Cardiac septum (tissue), 1 donor: Measurements from ENCODE around the gene HMHB1. TPM values are rescaled to one million over a fixed set of nuclear protein-coding genes. Genes with fewer than 3 reads are reported as not detected.

Experiments
- DNase-seq: peaks from one replicate; pipeline ENCODE4 v3.0.0-alpha.2; 2020; ENCODE audit warnings: low spot score
- intact Hi-C: fragments of 100-400 bp; cut with DNase I; formaldehyde crosslinking; loops from one replicate; pipeline ENCODE4 v1.14.0; 2022
- long read RNA-seq: library from polyadenylated mRNA; unstranded; transcript quantifications from one replicate; pipeline ENCODE4 v2.0.0, GENCODE V29; 2021
- total RNA-seq: library from RNA; stranded (reverse); fragmentation: NEBNext Ultra II Directional; extraction: Animal tissue kit (Norgen Biotek cat#: 25700); gene quantifications from one replicate; pipeline ENCODE4 v1.2.1, GENCODE V29; 2021
- donor health status: DM: no; HTN: no; CAD: no.

Gene HMHB1
- total RNA-seq = not detected
- long read RNA-seq = 0 reads

DNA sequence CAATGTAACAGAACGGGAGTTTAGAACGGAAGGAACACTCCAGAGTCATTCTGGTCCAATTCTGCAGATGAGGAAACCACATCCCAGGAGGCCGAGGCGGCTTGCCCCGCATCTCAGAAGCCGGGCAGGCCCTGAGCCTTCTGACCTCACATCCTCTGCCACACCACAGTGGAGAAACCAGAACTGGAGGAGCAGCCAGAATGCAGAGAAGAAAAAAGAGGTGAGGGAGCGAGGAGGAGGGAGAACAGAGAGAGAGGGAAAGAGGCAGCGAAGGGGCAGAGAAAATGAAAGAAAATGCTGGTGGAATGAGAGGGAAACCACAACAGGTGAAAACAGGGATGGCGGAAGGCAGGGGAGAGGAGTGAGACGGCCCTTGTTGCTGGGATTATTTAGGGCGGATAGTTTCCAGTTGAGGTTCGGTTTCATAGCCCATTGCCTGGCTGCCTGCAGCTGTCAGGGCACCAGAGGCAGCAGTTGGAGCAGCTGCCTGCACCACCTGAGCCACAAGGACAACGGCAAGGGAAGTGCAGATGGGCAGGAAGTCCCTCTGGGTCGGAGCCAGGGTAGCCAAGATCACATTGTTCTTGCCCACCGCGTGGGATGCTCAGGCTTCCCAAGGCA, at the start of gene HMHB1:
HMHB1 (plus strand) TSS at position 77 of the 621 bp plus-strand sequence.
- no peak for DNase-seq

DNA sequence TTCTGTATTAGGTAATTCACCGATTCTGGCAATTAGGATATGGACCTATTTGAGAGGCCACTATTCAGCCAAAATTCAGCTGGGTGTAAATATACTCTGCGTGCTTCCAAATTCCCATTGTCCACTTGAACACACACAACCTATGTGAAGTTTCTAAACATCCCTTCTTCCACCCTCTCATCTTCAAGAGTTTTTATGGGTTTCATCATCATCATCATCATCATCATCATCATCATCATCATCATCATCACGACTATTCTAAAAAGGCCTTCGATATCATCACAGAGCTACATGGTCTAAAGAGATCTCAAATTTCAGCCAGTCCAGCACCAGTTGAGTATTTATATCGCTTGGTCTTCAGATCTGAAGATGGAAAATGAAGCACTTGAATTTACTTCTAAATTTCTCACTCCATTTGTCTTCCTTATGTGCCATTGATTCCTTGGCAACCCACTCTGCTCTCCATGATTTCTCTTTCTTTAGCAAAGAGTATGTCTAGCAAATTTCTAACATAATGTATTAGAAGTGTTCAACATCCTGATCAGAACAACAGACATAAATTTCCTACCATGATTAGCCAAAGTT, 49.2 kb upstream of the HMHB1 start:
- DNase-seq = no peak
- intact Hi-C loops = no loop called here

More for the DNA sequence above, at the start of gene HMHB1:
- intact Hi-C loops = no loop called here

DNA sequence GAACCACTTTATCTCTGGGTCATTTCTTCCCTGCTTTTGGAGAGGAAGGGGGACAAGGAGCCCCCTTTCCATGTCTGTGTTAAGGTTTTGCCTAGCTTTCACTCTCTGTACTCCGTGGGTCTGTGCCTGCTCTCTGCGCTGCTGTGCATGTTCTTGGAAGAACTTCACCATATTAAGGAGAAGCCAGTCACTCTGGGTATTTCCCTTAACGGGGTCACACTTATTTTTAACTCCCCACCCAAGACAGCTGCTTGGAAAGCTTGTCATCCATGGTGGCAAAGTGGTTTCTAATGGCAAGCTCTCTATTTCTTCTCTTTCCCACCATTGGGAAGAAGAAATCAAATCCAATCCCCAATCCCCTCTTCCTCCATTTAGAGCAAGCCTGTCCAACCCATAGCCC, 44.8 kb upstream of the HMHB1 start:
- no peak for DNase-seq
- intact Hi-C loops = no loop called here

DNA sequence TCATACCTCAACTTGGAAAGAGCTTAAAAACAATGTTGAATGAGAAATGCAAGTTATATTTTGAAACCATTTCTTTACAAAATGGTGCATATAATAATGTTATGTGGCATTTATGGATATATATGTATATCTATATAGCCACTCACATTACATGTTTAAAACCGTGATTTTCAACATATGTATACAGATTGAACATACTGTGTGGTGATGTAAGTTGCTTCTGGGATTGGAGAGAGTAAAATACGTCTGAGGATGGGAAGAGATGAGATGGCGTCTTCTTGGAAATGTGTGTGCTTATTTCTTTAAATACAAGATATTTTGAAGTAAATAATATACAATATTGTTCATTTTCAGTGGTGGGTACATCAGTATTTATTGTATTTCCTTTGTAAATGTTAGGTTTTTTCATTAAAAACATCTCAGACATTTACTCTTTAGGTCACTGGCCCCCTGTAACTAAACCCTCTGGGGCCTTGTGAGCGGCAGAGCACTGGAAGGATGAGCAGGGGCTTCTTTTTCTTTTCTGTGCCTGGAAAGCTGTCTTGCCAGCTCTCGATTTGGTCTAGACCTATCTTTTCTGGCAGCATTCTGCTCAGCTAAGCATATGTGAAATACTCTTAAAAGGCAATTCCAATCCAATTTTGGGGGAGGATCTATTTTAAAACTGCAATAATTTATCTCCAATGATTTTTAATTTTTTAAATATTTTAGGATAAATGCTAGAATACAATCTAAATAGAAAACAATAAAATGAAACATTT, 42.8 kb upstream of the HMHB1 start:
- no peak for DNase-seq
- intact Hi-C loops = no loop called here

DNA sequence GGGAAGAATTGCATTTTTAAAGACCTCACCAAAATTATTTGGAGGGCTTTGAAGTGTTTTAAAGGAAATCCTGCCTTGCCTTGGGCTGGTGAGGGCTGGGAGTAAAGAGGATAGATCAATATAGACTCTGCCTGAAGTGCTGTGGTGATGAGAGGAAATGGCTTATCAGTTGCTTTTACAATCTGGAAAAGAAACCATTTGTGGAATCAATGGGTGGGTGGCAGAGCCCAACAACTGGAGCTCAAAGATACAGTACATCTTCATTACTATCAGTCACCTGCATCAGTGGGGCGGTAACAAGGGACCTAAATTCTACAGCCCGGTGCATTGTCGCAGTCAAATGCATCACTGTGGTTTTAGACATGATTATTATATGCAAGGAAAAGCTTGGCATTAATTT, 41.5 kb upstream of the HMHB1 start:
- DNase-seq = no peak
- intact Hi-C loops = no loop called here

DNA sequence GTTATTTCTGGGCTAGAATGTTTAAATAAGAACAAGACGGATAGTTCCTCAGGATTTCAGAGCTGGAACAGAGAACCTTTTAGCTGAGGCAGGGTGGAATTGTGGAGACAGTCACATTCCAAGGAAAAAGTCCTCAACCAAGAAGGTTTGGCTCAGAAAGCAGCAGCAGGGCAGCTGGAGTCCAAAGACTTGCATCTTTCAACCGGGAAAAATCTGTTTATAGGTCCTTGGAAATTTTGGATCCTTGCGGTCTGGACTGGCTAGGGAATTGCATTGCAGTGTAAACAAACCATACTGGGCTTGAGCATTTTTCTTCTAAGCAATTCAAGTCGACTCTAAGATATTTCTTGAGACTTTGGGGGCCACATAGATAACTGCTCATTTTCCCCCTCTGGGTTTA, 40.8 kb upstream of the HMHB1 start:
- intact Hi-C loops = no loop called here

DNA sequence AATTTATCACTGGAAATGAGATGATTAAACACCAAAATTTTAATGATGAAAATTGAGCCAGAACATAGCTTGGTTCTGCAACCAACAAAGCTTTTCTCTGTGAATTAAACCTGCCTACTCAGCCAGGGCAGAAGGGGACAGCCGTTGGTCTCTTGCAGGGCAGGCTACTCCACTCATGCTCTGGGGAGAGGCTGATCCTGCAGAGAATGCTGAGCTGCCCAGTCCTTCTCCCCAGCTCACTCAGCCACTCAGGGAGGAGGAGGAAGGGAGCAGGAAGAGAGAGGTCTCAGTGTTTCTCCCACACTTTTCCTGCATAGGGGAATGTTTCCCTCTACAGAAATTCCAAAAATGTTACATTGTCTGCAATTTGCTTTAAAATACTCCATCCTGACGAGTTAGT, 40.4 kb upstream of the HMHB1 start:
- intact Hi-C loops = no loop called here
- DNase-seq = no peak

More for the DNA sequence above, 40.8 kb upstream of the HMHB1 start:
- no peak for DNase-seq

DNA sequence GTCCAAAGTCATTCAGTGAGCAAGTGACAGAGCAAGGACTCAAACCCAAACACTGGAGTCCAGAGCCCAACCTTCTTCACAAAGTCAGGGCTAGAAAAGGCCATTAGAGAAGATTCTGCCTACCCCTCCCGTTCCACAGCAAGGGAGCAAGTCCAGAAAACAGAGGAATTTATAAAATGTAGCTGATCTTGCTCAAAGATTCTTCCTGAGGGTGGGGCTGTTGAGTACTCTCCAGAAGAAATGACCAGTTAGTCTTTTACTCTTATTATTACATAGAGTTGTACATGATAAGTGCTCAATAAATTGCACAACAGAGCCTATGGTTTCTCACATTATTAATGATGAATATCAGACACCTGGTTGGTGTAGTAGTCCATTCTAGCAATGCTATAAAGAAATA, 39.3 kb upstream of the HMHB1 start:
- intact Hi-C loops = no loop called here
- no peak for DNase-seq

DNA sequence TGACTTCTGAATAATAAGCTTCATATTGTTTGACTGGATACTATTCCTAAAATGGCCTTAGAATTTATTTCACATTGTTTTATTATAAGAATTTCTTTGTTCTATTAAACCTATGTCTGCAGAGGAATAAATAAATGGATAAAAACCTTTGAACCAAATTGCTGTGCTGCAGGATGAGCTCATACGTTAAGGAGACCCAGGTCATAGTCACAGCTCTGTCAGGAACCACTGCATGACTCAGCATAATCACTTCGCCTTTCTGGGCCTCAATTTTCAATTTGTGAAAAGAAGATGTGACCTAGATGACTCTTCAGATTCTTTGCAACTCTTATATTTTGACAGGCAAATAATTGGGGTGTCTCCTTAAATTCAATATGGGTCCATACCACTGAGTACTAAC, 36.7 kb upstream of the HMHB1 start:
- intact Hi-C loops = no loop called here
- DNase-seq = no peak

DNA sequence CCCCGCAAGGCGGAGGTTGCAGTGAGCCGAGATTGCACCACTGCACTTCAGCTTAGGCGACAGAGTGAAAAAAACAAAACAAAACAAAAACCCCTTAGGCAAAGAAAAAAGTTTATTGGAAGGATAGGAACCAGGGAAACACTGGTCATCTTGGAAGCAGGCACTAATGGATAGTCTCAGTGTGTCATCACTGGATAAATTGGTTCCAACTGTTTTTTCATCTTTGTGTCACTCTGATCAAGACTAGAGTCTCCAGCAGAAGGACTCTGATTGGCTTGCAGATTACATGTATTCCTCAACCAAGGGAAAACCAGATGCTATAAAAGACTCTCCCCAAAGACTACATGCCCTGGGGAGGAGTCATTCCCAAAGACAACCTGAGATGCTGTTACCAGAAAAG, 35.0 kb upstream of the HMHB1 start:
- DNase-seq = no peak
- intact Hi-C loops = no loop called here

DNA sequence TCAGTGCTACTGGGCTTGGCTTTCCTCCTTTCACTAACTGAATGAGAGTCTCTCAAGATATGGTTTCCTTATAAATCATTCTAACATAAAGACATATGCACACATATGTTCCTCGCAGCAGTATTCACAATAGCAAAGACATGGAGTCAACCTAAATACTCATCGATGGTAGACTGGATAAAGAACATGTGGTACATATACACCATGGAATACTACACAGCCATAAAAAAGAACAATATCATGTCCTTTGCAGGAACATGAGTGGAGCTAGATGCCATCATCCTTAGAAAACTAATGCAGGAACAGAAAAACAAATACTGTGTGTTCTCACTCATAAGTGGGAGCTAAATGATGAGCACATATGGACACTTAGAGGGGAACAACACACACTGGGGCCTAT, 32.5 kb upstream of the HMHB1 start:
- DNase-seq = no peak
- intact Hi-C loops = no loop called here

DNA sequence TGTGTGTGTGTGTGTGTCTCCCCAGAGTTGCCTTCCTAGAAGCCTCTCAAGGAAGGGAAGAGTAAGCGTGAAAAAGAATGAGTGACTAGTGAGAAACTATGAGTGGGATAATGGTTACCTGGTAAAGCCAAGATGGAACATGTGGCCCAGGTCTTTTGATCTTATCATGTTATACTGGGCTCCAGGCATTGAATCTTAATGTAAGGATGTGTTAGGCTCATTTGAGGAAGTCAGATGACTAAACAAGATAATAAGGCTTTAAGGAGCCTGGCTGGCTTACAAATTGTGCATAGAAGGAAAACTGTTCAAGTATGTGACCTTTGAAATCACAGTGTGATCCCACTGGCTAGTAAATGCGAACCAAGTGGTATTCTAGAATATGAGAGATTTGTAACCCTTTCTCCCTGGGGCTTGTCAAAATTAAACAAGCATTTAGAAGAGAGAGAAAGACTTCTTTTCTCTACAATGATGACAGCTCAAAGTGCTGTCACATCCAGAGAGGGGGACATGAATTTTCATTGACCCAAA, 29.9 kb upstream of the HMHB1 start:
- DNase-seq = no peak
- intact Hi-C loops = no loop called here

DNA sequence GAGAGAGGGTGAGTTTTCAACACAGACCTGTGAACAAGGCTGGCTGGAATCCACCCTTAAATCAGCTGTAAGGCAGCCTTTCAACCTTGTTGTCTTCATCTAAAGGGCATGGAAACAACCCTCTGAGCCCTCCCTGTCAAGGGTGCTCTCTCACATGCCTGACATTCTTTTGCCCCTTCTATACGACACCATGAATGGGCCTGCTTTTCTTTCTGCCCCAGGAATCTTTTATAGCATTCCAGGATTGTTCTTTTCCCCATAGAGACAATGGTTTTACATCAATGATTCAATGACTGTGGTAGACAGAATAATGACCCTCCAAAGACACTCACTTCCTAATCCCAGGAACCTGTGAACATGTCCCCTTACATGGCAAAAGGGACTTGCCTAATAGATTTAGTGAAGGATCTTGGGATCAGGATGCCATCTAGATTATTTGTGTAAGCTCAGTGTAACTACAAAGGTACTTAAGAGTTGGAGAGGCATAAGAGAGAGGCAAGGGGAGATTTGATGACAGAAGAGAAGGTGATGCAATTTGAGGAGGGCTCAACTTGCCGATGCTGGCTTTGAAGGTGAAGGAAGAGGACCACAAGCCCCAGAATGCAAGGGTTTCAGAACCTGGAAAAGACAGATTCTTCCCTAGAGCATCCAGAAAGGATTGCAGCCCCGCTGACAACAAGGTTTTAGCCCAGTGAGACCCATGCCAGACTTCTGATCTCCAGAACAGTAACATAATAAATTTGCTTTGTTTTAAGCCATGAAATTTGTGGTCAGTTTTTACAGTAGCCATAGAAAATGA, 29.2 kb upstream of the HMHB1 start:
- intact Hi-C loops = no loop called here
- no peak for DNase-seq

DNA sequence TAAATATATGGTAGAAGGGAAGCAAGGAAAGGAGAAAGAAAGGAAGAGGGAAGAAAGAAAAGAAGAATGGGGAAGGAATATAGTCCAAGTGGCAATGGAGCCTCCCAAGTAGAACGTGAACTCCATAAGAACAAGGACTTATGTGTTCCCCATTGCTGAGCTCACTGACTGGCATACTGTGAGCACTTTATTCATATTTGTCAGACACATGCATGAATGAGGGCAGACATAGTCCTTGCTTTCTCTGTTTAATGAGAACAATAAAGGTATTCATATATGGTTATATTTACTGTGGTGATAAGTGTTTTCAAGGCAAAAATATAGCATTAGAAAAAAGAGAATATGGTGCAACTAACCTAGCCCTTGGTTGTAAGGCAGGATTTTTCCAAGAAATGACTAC, 23.6 kb upstream of the HMHB1 start:
- DNase-seq = no peak
- intact Hi-C loops = no loop called here

DNA sequence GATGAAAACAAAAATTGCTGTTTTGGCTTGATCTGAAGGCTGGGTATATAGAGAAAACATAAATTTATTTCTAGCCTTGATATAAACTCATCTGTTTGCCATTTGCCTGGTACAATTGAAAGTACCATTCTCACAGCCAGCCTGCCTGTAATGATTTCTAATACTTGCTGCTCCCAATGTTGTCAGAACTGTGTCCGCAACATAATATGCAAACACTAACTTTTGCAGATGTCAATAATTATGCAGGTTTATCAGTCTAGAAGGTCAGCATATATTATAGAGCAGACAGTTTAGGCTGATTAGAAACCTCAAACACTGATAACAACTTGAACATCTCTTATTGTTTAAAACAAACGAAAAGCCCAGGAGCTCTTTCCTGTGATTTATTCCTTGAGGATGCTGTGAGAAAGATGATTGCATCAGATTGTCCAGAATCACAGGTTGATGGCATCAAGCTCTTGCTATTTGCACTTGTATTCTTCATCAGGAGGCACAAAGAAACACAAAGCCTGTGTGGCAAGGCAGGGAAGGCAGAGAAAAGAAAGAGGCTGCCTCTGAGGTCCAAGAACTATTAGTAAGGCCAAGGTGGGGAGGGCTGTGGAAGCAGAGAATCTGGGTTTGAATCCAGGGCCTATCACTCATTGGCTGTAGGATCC, 21.4 kb upstream of the HMHB1 start:
- intact Hi-C loops = no loop called here
- no peak for DNase-seq

DNA sequence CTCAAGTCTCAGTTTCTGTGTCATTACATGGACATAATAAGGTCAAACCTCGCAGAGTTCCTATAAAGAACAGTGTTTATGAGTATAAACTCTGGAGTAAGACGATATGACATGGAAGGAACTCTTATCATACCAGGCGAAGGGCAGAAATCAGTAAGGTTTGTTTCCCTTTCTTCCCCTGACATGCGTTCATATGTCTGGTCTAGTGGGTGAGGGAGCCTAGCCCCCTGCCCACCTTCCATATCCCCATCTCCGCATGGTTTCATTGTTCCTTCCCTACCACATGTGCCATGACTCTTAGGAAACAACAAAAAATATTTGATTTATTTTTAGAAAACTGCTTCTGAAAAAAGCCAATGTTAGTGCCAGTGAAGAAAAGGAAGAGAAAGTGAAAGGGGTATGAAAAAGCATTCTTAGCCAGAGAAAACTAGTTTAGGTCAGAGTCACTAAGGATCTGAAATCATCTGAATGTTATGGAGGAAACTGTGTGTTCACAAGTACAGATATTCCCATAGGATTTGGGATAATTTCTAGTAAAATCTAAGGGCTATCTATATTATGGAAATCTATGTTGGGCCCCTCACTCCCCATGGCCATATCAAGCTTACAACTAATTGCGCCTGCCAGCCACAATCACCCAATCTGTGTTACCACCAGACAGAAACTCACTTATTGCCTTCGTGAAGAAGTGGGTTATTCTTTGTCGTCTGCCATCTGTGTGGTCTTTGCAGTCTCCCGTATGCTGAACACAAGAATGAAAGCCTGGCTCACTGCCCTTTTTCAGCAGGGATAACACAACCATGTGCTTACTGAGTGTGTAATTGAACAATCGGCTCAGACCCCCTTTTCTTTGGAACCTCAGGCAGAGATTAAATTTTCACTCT, 19.9 kb upstream of the HMHB1 start:
- DNase-seq = no peak
- intact Hi-C loops = no loop called here

DNA sequence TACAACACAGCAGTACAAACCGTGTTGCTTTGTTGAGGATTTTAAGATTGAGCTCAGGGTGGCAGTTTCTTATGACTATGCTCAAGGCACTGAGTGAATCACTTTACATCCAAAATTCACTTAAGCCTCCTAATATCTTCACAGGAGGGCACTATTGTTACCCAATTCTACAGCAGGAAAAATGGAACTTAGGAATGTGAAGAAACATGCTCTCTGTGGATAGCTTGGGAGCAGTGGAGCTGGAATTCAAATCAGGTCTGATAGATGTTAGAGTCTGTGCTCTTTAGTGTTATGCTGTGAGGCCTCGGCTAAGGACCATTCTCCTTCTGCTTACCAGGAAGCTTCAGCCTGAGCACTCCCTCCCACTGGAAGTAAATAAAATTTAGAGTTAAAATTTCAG, 18.7 kb upstream of the HMHB1 start:
- no peak for DNase-seq

DNA sequence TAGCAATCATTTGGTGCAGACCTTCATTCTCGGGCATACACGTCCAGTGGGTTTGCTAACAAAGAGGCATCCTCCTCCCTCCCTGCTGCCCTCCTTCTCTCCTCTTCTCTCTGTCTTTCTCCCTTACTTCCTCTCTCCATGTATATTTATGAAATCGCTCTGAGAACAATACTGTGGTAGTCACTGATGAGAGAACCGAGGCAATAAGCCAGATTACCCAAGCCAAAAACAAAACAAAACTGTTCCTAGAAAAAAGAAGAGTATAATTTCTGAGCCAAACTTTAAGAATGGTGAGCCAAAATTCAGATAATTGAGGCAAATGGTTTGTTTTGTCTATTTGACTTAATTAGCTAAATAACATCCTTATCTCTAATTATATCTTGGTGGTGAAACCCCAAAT, 15.8 kb upstream of the HMHB1 start:
- intact Hi-C loops = no loop called here
- DNase-seq = no peak

More for the DNA sequence above, 18.7 kb upstream of the HMHB1 start:
- intact Hi-C loops = no loop called here

DNA sequence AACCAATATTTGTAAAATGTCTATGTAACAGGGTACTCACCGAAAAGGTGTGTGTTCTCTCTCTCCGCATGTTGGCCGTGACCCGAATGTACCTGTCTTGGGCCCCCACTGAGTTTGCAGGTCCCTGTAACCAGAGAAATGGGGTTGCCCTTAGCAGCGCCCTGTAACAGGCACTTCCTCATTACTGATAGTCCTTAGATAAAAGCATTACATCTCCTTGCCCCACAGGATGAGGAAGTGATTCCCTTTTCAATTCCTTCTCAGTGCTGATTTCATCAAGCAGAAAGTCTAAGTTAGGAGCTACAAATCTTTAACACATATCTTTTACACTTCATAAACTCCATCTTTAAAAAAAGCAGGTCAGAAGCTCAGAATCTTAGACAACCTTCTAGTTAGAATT, 15.2 kb upstream of the HMHB1 start:
- intact Hi-C loops = no loop called here
- no peak for DNase-seq
